NCI-H774 (cell line): ENCODE measurements around the gene PIBF1.
"Not testable (repeated sequence)": the region's sequence is repeated elsewhere in the genome, so short reads cannot be mapped to it uniquely, and the experiment has no call there.

ENCODE experiments used
- DNase-seq: peaks from one replicate; lab custom pipeline; 2025; lab: John Stamatoyannopoulos, UW

PIBF1 gene

DNA sequence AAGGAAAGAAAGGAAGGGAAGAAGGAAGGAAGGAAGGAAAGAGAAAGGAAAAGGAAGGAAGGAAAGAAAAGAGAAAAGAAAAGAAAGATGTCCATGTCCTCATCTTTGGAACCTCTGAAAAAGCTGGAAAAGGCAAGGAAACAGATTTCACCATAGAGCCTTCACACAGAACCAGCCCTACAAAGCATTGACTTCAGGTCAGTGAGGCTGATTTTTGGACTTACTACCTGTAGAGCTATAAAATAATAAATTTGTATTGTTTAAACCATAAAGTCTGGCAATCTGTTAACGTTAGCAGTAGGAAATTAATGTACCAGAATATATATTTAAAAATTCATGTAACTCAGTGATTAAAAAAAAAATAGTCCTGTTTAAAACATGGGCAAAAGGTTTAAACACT lies 130.0 kb downstream of the PIBF1 start:
- no peak for DNase-seq

- no peak for DNase-seq
Measured at GRCh38 chr13:72920097-72920496, 138.2 kb downstream of the PIBF1 start.

DNA sequence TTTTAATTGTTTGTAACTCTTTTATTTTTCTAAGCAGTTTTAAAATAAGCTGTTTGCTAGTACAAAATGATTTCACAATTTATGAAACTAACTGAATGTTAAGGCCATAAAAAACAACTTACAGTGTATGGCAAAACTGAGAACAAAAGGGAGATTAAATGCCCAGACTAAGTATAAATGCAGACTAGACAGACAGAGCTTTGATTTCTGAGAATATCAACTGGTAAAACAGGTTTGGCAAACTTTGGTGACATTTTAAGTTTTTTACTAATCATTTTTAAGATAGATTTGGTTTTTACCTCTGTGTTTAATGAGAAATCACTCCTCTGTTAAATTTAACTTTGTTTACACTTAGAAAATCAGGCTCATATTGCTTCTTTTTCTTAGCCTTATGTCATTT lies 149.4 kb downstream of the PIBF1 start:
- no peak for DNase-seq

DNA sequence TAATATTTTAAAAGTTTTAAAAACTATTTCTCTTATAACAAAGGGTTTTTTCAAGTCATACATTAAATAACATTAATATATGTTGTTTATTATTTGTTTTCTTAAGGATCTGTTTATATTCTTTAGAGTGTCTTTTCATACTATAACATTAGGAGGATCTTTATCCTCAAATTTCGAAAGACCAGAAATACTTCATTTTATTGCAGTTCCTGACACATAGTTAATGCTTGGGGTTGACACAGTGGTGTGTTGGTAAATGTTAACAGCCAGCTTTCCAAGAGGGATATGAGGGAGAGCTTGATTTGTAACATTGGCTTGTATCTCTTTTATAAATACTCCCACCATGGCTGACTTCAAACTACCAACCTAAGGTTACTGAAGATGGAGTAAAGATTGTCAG lies 150.3 kb downstream of the PIBF1 start:
- no peak for DNase-seq

GRCh38 chr13:72946267-72946666 lies 164.3 kb downstream of the PIBF1 start:
- DNase-seq, result not testable (repeated sequence)

DNA sequence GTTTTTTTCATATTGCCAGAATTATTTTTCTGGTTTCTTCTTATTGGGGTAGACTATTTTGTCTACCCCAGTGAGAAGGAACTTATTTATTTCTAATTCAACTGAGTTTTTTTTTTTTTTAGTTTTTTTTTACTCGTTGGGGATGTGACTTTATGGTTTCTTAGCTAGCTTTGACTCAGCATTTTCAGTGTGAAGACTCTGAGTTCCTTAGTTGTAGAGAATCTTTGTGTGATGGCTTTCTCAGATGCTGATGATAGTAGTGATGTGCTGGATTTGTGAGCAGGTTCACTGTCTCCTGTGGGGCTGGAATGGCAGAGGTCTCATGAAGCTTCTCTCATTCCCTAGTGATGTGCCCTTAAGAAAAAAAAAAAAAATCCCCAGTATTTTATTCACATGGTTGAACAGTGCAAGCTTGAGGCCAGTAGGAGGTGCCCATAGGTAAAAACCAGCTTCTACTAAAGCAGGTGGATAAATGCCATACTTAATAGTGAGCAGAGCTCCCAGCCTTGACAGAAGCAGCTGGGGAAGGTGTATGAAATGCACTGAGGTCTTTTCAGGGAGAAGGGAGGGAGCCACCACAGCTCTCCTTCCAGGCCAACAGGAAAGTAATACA lies 170.7 kb downstream of the PIBF1 start:
- no peak for DNase-seq

GRCh38 chr13:72953391-72953965 lies 171.5 kb downstream of the PIBF1 start:
- DNase-seq, result peak; percentile 22

DNA sequence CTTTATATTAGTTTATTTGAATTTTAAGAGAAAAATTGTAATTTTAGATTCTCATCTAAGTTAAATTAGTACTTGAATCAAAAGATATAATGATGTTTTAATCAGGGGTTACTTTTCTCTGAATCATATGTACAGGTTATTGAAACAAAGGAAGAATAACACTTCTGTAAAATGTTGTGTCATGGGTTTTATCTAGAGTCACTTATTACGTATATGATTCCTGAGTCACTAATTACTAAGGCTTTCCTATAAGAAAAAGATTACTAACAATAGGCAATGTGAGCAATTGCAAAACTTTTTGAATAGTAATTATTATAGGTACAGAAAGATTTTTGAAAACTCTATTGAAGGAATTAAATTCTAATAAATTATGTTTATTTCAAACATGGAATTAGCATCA lies 177.7 kb downstream of the PIBF1 start:
- DNase-seq, result no peak

- DNase-seq, result no peak
Measured at GRCh38 chr13:72960114-72960513, 178.2 kb downstream of the PIBF1 start.

GRCh38 chr13:72960541-72960940 lies 178.6 kb downstream of the PIBF1 start:
- DNase-seq, result peak; percentile 78

DNA sequence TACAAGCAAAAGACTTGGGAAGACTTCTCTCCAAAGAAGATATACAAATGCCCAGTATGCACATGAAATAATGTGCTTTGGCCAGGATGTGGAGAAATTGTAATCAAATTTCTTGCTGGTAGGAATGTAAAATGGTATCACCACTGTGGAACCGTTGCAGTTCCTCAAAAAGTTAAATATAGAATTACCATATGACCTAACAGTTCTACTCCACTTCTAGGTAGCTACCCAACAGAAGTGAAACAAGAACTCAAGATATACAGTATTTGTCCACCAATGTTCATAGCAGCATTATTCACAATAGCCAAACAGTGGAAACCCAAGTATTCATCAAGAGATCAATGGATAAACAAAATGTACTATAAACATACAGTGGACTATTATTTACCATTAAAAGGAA lies 181.8 kb downstream of the PIBF1 start:
- no peak for DNase-seq

DNA sequence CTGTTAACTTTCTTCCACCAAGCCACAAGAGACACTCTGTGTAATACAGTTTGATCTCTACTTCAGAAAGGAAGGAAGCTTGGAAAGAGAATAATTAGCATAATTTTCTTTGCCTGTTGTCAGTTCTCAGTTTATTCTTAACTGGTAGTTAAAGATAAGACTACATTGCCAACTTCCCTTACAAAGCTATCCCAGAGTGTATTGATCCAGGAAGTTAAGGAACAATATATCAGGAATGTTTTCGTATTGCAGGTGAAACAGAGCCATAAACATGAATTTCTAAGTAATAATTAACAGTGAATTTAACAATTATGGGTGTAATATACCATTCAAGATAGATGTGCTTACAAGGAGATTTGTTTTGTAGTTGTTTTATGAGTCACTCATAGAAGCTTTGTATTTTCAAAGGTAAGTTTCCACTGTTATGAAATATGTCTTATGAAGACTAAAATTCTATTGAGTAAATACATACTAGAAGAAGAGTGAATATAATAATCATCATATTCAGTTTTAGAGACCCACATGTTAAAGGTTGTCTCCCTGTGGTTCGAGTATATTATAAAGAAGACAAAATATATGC lies 188.5 kb downstream of the PIBF1 start:
- DNase-seq, result no peak

DNA sequence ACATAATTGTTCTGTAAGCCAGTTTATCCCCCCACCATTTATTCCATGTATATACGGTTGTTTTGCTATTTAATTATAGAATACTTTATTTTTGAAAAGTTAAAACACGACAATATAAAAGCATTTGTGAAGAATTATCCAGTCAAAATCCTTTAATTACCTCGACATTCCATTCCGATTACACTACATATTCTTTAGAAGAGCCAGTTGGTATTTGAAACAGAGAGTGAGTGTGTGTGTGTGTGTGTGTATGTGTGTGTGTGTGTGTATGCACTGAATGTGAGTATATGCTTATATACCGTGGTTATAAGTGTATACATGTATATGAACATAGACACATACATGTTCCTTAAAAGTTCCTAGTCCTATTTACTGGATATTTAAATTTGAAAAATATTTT lies 189.0 kb downstream of the PIBF1 start:
- no peak for DNase-seq

DNA sequence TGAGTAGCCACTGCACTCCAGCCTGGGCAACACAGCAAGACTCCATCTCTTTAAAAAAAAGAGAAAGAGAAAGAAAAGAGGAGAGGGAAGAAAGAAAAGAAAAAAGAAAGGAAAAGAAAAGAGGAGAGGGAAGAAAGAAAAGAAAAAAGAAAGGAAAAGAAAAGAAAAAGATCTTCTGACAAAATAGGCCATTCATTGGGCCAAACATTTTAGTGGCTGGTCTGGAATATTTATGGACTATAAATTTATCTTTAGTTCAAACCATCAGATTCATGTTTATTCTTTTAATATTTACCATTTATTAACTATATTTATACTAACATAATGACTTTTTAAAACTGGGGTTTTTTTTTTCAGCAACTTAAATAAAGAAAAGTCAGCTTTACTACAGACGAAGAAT lies 191.3 kb downstream of the PIBF1 start:
- no peak for DNase-seq

DNA sequence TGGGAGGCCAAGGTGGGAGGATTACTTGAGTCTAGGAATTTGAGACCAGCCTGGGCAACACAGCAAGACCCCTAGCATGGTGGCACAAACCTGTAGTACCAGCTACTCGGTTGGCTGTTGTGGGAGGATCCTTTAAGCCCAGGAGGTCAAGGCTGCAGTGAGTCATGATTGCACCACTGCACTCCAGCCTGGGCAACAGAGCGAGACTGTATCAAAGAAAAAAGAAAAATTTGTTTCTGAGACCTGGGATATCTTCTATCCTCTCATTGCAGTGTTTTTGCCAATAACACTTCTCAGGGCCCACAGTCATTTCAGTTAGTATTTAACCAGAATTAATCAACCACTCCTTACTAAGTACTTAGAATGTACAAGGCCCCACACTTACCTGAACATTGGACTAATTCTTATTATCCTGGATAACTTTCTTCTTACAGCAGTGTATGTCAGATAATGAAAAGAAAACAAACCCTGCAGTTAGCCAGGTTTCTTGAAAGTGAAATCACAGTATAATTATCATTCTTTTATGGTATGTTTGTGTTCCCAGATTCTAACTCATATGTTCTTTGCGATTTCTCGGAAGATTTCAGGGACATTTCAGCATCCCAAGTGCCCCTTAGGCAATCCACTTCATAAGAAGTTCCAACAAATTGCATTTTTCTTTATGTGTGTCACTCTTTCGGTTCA lies 201.3 kb downstream of the PIBF1 start:
- DNase-seq, result no peak

- no peak for DNase-seq
Measured at GRCh38 chr13:72985610-72986009, 203.7 kb downstream of the PIBF1 start.

DNA sequence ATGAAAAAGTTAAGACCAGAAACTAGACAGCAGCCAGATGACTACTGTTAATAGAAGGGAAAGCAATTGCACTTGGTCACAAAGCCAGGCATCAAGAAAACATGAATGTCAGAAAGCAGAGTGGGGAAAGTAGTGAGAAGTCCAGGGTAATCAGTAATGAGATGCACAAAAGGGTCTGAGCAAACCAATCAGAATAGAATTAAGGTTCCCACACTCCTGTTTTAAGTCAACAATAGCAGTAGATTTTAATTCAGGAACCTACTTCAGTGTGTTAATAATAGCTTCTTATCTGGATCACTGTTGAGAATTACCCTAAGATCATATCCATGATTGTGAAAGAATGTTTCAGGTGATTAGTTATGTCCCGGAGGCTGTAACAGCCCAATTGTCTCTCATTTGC lies 204.3 kb downstream of the PIBF1 start:
- no peak for DNase-seq

- no peak for DNase-seq
Measured at GRCh38 chr13:72990953-72991352, 209.0 kb downstream of the PIBF1 start.

- DNase-seq, result no peak
Measured at GRCh38 chr13:72998012-72998411, 216.1 kb downstream of the PIBF1 start.

- peak; percentile 33 for DNase-seq
Measured at GRCh38 chr13:73000027-73000674, 218.2 kb downstream of the PIBF1 start.

DNA sequence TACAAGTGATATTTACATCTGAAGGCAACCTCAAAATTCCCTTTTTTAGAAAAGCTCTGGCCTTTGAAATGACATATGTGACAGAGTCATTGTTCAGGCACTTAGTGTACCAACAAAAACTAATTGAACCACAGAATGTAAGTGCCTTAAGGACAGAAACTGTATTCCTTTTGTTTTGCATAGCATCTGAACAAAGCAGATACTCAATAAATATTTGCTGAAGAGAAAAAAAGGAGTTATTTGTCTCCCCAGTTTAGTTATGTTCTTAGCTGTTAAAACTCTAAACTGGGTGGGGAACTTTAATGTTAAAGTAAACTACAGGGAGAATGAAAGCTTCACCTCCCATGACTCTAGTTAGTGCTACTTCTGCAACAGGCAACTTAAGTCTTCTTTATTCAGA lies 220.0 kb downstream of the PIBF1 start:
- peak; percentile 36 for DNase-seq

DNA sequence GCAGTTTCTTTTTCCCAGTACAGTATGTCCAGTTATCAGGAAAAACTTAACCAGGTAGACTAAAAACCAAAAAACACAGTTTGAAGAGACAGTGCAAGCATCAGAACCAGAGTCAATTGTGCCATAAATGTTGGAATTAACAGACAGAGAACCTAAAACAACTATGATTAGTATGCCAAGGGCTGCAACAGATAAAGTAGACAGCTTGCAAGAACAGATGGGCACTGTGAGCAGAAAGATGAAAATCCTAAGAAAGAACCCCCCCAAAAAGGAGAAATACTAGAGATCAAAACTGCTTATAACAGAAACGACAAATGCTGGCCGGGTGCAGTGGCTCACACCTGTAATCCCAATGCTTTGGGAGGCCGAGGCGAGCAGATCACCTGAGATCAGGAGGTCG lies 229.8 kb downstream of the PIBF1 start:
- no peak for DNase-seq

DNA sequence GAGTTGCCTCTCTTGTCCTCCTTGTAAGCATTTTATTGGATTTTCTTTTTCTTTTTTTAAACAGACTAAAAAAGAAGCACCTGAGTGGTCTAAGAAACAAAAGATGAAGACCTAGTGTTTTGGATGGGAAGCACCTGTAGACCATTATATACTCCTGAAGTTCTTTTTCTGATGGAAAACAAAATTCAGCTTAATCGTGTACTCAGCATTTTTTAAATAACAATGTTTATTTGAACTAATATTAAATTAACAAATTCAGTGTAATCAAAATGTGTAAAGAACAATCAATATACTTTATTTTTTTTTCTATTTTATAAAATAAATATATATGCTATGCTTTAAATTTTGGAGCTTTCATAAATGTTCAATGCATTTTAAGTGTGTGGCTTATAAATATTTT lies 233.9 kb downstream of the PIBF1 start:
- no peak for DNase-seq
